GM12878 (cell line): ENCODE measurements around the gene CPHXL2. TPM values are rescaled to one million over a fixed set of nuclear protein-coding genes. Genes with fewer than 3 reads are reported as not detected.

Source experiments
- ATAC-seq: fragments of 200-7000 bp; cut with Tn5 transposase; 3 replicates; pipeline ENCODE4 v1.9.1; 2020; ENCODE audit warnings: mild to moderate bottlenecking, moderate library complexity
- BruUV-seq: library from RNA; stranded (reverse); fragments of 400-500 nt; replicated peaks from 2 replicates; lab custom pipeline; 2021; lab: Mats Ljungman, UMichigan
- CTCF ChIA-PET: fragments of 300-600 bp; sonication (Branson Sonifier 250); formaldehyde crosslinking; extraction: SDS; loops from one replicate; lab custom pipeline; 2021; ENCODE audit warnings: inconsistent platforms; lab: Yijun Ruan, JAX
- POLR2A ChIA-PET: fragments of 350-600 bp; formaldehyde crosslinking; extraction: SDS; loops from one replicate; lab custom pipeline; 2021; ENCODE audit warnings: inconsistent platforms; lab: Charles Lee
- RAD21 ChIA-PET: fragments of 300-600 bp; sonication (Branson Sonifier 250); formaldehyde crosslinking; loops from one replicate; lab custom pipeline; 2023; ENCODE audit warnings: antibody characterized with exemption; ENCODE audit not compliant: unreplicated experiment; lab: Charles Lee
- SMC1A ChIA-PET: fragments of 300-600 bp; sonication (Branson Sonifier 250); formaldehyde crosslinking; loops from one replicate; lab custom pipeline; 2023; ENCODE audit not compliant: unreplicated experiment, uncharacterized antibody; lab: Charles Lee
- DNase-seq: peaks from one replicate; pipeline ENCODE4 v3.0.0-alpha.2; 2011; ENCODE audit warnings: low read depth, low spot score
- FAIRE-seq: peaks from 3 replicates; lab custom pipeline; 2011; peaks lifted over from hg19 to GRCh38; lab: Jason Lieb, UNC
- H2AFZ ChIP-seq: 2 replicates; pipeline ENCODE4 v1.6.0; 2011; ENCODE audit warnings: low read depth, low read length, control low read depth; ENCODE audit not compliant: control insufficient read depth
- H3K27ac ChIP-seq: 2 replicates; pipeline ENCODE4 v1.5.1; 2011; ENCODE audit warnings: control low read depth; ENCODE audit not compliant: control insufficient read depth, insufficient read depth
- H3K27me3 ChIP-seq, 2 experiments: replicated peaks in 1 of 2; 2 replicates each; pipeline versions ENCODE4 v1.6.0 to v1.6.1; 2011; ENCODE audit warnings: low read length in 1 of 2; ENCODE audit not compliant: control insufficient read depth in 2 of 2, insufficient read depth in 2 of 2
- H3K36me3 ChIP-seq, 2 experiments: 2 replicates each; pipeline ENCODE4 v1.5.1; 2011; ENCODE audit warnings: low read length in 1 of 2; ENCODE audit not compliant: control insufficient read depth in 2 of 2, insufficient read depth in 2 of 2
- H3K4me1 ChIP-seq: 2 replicates; pipeline ENCODE4 v1.6.1; 2011; ENCODE audit warnings: mild to moderate bottlenecking, low read length, moderate library complexity, mixed read lengths; ENCODE audit not compliant: control insufficient read depth, insufficient read depth
- H3K4me2 ChIP-seq: 2 replicates; pipeline ENCODE4 v1.6.0; 2011; ENCODE audit warnings: control low read depth; ENCODE audit not compliant: control insufficient read depth, insufficient read depth
- H3K4me3 ChIP-seq: fragments of 200-600 bp; sonication (generic); 2 replicates; pipeline ENCODE4 v1.5.1; 2016
- H3K79me2 ChIP-seq: 2 replicates; pipeline ENCODE4 v1.6.0; 2011; ENCODE audit warnings: low read length; ENCODE audit not compliant: control insufficient read depth, insufficient read depth
- H3K9ac ChIP-seq: 2 replicates; pipeline ENCODE4 v1.8.0; 2011; ENCODE audit warnings: low read length, control low read depth, mixed read lengths; ENCODE audit not compliant: control insufficient read depth, insufficient read depth
- H3K9me3 ChIP-seq: replicated peaks from 3 replicates; pipeline ENCODE4 v1.5.1; 2011; ENCODE audit warnings: mild to moderate bottlenecking, low read length; ENCODE audit not compliant: control insufficient read depth, insufficient read depth
- H4K20me1 ChIP-seq: 2 replicates; pipeline ENCODE4 v1.6.0; 2011; ENCODE audit not compliant: control insufficient read depth, insufficient read depth
- BHLHE40 ChIP-seq, 2 experiments: fragments of 450-650 bp in 1 of 2; IDR thresholded peaks; 2 replicates each; pipeline ENCODE4 v1.6.1; 2011 to 2017; ENCODE audit warnings: low read depth in 2 of 2, borderline replicate concordance in 1 of 2, improper control_type of control experiment in 1 of 2, low read length in 1 of 2, mild to moderate bottlenecking in 1 of 2
- NBN ChIP-seq: fragments of 450-650 bp; IDR thresholded peaks from 2 replicates; pipeline ENCODE4 v1.6.1; 2016
- SMC3 ChIP-seq: IDR thresholded peaks from 2 replicates; pipeline ENCODE4 v1.6.1; 2011; ENCODE audit warnings: low read length, improper control_type of control experiment, borderline replicate concordance
- SP1 ChIP-seq: IDR thresholded peaks from one replicate; pipeline ENCODE4 v1.6.1; 2011; ENCODE audit warnings: low read depth, low read length
- SUPT20H ChIP-seq: IDR thresholded peaks from 2 replicates; pipeline ENCODE4 v1.6.1; 2011; ENCODE audit warnings: low read depth, mild to moderate bottlenecking, low read length, moderate library complexity, borderline replicate concordance; ENCODE audit not compliant: control insufficient read depth
- SUZ12 ChIP-seq: fragments of 200-600 bp; sonication (generic); IDR thresholded peaks from one replicate; pipeline ENCODE4 v1.6.1; 2018; ENCODE audit warnings: antibody characterized with exemption, mild to moderate bottlenecking; ENCODE audit not compliant: unreplicated experiment
- USF2 ChIP-seq: IDR thresholded peaks from 2 replicates; pipeline ENCODE4 v1.6.1; 2011; ENCODE audit warnings: low read depth, low read length, improper control_type of control experiment, borderline replicate concordance
- YY1 ChIP-seq: IDR thresholded peaks from 2 replicates; pipeline ENCODE4 v1.6.1; 2011; ENCODE audit warnings: low read depth, mild to moderate bottlenecking, low read length
- ZBED1 ChIP-seq: IDR thresholded peaks from 2 replicates; pipeline ENCODE4 v1.6.1; 2016; ENCODE audit warnings: borderline replicate concordance
- ZBTB40 ChIP-seq: fragments of 450-650 bp; IDR thresholded peaks from 2 replicates; pipeline ENCODE4 v1.6.1; 2016; ENCODE audit warnings: mild to moderate bottlenecking, moderate library complexity, borderline replicate concordance
- WGBS: methylation state at CpG from one replicate; pipeline ENCODE4 v1.1.6; 2016; ENCODE audit warnings: low lambda C conversion rate; ENCODE audit not compliant: insufficient replicate concordance, insufficient coverage; ENCODE audit errors: missing lambda C conversion rate; 5-methylcytosine and 5-hydroxymethylcytosine counted together
- in situ Hi-C: fragments of 300-500 bp; cut with MboI; formaldehyde crosslinking; loops from 9 replicates; pipeline ENCODE4 v1.14.3; 2018; ENCODE audit warnings: mixed read lengths
- intact Hi-C: fragments of 100-400 bp; cut with micrococcal nuclease; formaldehyde crosslinking; loops from one replicate; pipeline ENCODE4 v1.14.2; 2022; ENCODE audit not compliant: unreplicated experiment
- polyA plus RNA-seq, 11 experiments: library from polyadenylated mRNA; depleted of rRNA in 4 of 11; unstranded in 6 of 11; stranded (reverse) in 5 of 11; fragments of >200 nt; fragmentation: Nextera tagmentation in 4 of 11; fragmentation: Illumina TruSeq in 1 of 11; extraction: Ambion mirVana in 4 of 11; extraction: Trizol in 1 of 11; gene quantifications; 1 replicate in 1 of 11; 2 replicates in 10 of 11; pipeline versions ENCODE4 v1.2.1 to v1.2.3, GENCODE V29; 2011 to 2016; ENCODE audit warnings: inconsistent platforms in 2 of 11, missing spikeins in 2 of 11, low read depth in 1 of 11
- total RNA-seq, 4 experiments: library from RNA; depleted of rRNA in 3 of 4; stranded (reverse); fragments of >200 nt in 3 of 4; fragmentation: Illumina TruSeq in 1 of 4; extraction: Trizol in 1 of 4; gene quantifications; 2 replicates each; pipeline versions ENCODE4 v1.2.1 to v1.2.3, GENCODE V29; 2013 to 2021

CPHXL2 gene
- total and polyA plus RNA-seq, 10 of the 15 experiments (the other 5 are each of a cell fraction or from before 2014, with no cell fraction given) = not detected

GRCh38 chr16:75718452-75718851 lies 41.6 kb upstream of the CPHXL2 start:
- no peak overlapping the region for H3K4me2 ChIP-seq
- no peak overlapping the region for H3K27ac ChIP-seq
- SMC1A ChIA-PET = no interaction called here
- H2AFZ ChIP-seq = no peak overlapping the region
- 26% methylated on average over 4 of the region's 4 CpGs for WGBS
- no peaks in the 10 kb centered on the region for H3K9me3 ChIP-seq
- intact Hi-C loops = no loop called here
- RAD21 ChIA-PET = no interaction called here
- no peak for FAIRE-seq
- no peaks in the 10 kb centered on the region for H3K79me2 ChIP-seq
- no peak overlapping the region for H3K4me3 ChIP-seq
- no peaks in the 10 kb centered on the region for H4K20me1 ChIP-seq
- DNase-seq = no peak
- TF ChIP-seq YY1 (no peak), SUPT20H (no peak)
- CTCF ChIA-PET = interaction anchor here (1.2 kb wide), 1 partner anchor 45 kb away, joined by 3 read pairs; no protein-coding TSS in a partner anchor
- BruUV-seq = no TSS peak
- H3K9ac ChIP-seq = no peak overlapping the region
- in situ Hi-C loops = no loop called here
- no peaks in the 10 kb centered on the region for H3K36me3 ChIP-seq
- no peaks in the 10 kb centered on the region for H3K27me3 ChIP-seq
- POLR2A ChIA-PET = no interaction called here
- no peak for ATAC-seq
- no peaks in the 10 kb centered on the region for H3K4me1 ChIP-seq

GRCh38 chr16:75714661-75715060 lies 37.9 kb upstream of the CPHXL2 start:
- Histone ChIP-seq H3K4me1 (no peaks in the 10 kb centered on the region), H3K27me3 (no peaks in the 10 kb centered on the region), H2AFZ (no peak overlapping the region), H3K36me3 (no peaks in the 10 kb centered on the region), H3K4me3 (no peak overlapping the region), H3K9ac (no peak overlapping the region), H3K79me2 (no peaks in the 10 kb centered on the region), H4K20me1 (no peaks in the 10 kb centered on the region), H3K9me3 (no peaks in the 10 kb centered on the region; the same call in 2 of the 3 replicates), H3K4me2 (no peak overlapping the region), H3K27ac (no peak overlapping the region)
- CTCF ChIA-PET = interaction anchor here (0.6 kb wide), 1 partner anchor 788 kb away, joined by 3 read pairs; no protein-coding TSS in a partner anchor
- POLR2A ChIA-PET = no interaction called here
- BruUV-seq = no TSS peak
- intact Hi-C loops (no loop called here), in situ Hi-C loops (no loop called here)
- RAD21 ChIA-PET = no interaction called here
- no peak for DNase-seq
- SMC1A ChIA-PET = interaction anchor here (2.2 kb wide), 1 partner anchor 10 kb away, joined by 5 read pairs; no protein-coding TSS in a partner anchor
- no peak for FAIRE-seq
- no peak for ATAC-seq
- TF ChIP-seq SUZ12 (no peak), BHLHE40 (IDR thresholded peaks at IDR 0.05; ENCODE audit: borderline replicate concordance in 1 of 2, low read depth in 2 of 2, low read length in 1 of 2) (no peak), USF2 (no peak), SP1 (no peak), ZBTB40 (no peak), NBN (no peak), ZBED1 (no peak), SMC3 (no peak)
